HG03159 (cell line): Measurements from ENCODE around the gene C20orf96.
"Not testable (repeated sequence)": the region's sequence is repeated elsewhere in the genome, so short reads cannot be mapped to it uniquely, and the experiment has no call there.

Experiments used
- ATAC-seq: cut with Tn5 transposase; IDR thresholded peaks from one replicate; pipeline ENCODE4 v1.9.1; 2021; ENCODE audit warnings: mild to moderate bottlenecking, moderate library complexity; ENCODE audit not compliant: unreplicated experiment

Gene C20orf96

GRCh38 chr20:242905-243304 is 47.6 kb downstream of the C20orf96 start:
- no peak for ATAC-seq

DNA sequence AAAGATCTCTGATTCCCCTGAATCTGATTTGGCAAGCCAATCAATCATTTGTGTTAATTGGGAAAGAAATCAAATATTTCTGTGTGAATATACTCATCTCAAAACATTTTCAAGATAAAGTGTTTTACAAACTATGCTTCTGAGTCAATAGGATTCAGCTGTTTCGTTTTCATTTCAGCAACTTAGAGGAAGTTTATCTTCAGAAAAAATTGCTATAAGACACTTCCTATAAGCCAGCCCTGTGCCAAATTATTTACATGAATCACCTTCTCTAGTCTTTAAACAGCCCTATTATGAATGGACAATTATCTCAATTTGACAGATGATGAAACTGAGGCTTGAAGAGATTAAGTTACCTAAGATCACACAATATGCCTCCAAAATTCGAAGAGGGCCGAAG is 52.6 kb downstream of the C20orf96 start:
- peak; percentile 76 for ATAC-seq

GRCh38 chr20:237489-237888 is 53.1 kb downstream of the C20orf96 start:
- ATAC-seq, result peak; percentile 41

DNA sequence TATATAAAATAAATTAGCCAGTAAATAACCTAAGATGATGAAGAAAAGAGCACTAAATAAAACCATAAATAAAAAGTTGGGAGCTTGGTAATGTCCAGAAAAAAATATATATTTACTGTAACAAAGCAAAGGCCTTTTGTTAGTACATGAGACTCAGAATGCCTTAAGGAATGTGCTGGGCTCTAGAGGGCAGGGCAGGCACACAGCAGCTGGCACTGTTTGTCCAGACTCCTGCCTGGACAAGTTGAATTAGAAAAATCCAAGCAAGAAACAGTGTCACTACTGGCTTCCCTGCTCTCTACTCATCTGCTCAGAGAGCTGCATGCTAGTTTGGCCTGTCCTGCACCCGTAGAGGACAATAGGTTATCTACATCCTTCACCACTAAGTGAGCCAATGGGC is 54.7 kb downstream of the C20orf96 start:
- no peak for ATAC-seq

DNA sequence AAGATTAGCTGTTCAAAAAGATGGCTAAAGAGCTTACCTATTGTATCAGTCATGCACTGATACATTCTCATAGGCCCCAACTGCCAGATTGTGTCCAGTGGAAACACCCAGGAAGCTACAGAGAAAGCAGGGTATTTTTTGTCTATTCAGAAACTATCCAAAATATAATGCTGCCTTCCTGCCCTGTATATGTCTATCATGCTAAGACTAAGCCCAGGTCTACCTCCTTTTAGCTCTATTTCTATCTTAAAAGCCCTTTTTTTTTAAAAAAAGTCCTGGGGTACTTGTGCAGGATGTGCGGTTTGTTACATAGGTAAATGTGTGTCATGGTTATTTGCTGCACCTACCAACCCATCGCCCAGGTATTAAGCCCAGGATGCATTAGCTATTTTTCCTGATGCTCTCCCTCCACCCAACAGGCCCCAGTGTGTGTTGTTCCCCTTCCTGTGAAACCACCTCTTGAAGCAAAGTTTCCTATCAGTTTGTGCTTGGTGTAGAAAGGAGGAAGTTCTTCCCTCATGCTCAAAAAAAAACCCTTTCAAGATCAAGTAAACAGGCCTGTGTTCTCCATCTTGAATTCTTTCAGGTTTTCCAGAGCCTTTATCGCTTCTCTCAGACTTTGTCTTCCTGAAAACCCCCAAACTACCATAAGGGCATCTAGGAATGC is 63.0 kb downstream of the C20orf96 start:
- no peak for ATAC-seq

- ATAC-seq, result no peak
Observed at GRCh38 chr20:226958-227357, 63.6 kb downstream of the C20orf96 start, which contains the start of gene DEFB129. Gene DEFB129 (plus strand): TSS chr20:227258. CDS start chr20:227289, 31 bp downstream.

DNA sequence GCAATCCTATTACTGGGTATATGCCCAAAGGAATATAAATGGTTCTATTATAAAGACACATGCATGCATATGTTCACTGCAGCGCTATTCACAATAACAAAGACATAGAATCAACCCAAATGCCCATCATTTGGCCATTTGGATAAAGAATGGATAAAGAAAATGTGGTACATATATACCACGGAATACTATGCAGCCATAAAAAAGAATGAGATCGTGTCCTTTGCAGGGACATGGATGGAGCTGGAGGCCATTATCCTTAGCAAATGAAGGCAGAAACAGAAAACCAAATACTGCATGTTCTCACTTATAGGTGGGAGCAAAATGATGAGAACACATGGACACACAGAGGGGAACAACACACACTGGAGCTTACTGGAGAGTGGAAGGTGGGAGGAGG is 64.7 kb downstream of the C20orf96 start:
- not testable (repeated sequence) for ATAC-seq

DNA sequence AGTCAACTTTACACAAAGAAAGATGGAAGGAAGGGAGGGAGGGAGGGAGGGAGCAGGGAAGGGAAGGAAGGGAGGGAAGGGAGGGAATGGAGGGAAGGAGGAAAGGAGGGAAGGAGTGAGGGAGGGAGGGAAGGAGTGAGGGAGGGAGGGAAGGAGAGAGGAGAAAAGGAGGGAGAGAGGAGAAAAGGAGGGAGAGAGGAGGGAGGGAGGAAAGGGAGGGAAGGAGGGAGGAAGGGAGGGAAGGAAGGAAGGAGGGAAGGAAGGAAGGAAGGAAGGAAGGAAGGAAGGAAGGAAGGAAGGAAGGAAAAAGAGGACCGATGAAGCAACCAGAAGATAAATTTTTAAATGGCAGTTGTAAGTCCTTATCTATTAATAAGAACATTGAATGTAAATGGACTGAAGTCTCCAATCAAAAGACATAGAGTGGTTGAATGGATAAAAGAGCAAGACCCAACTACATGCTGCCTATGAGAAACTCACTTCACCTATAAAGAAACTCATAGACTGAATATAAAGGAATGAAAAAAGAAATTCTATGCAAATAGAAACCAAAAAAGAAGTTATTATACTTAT is 69.2 kb downstream of the C20orf96 start:
- ATAC-seq, result no peak
